ENCODE measurements around the gene BNC2. TPM values are rescaled to one million over a fixed set of nuclear protein-coding genes. Genes with fewer than 3 reads are reported as not detected.
A peak's percentile ranks its signal among the peaks of the same experiment; 100 is the strongest.

BNC2 gene
- total RNA-seq, 1 donor from 2014 or later = 38.0 TPM

- no peaks in the 10 kb centered on the region for H3K9me3 ChIP-seq (ENCODE audit: insufficient read depth, low read depth, low read length)
- FAIRE-seq = no peak
- no peak overlapping the region for H3K27ac ChIP-seq (ENCODE audit: low read depth, low read length)
- no peak overlapping the region for H3K4me3 Mint-ChIP-seq (ENCODE audit: unreplicated experiment)
- no peak overlapping the region for H3K4me2 ChIP-seq (ENCODE audit: low read length)
- H3K27me3 ChIP-seq (ENCODE audit: insufficient read depth, low read length) = no peaks in the 10 kb centered on the region
- H3K4me3 ChIP-seq (ENCODE audit: insufficient read depth, low read depth, low read length) = no peak overlapping the region
- no peaks in the 10 kb centered on the region for H4K20me1 ChIP-seq (ENCODE audit: insufficient read depth, low read length)
- H3K9me3 Mint-ChIP-seq (ENCODE audit: unreplicated experiment) = no peaks in the 10 kb centered on the region
- DNase-seq (ENCODE audit: low read depth) = no peak
- H3K4me1 Mint-ChIP-seq (ENCODE audit: low read depth, unreplicated experiment) = peaks cover 16% of the 10 kb centered on the region
- no peaks in the 10 kb centered on the region for H3K4me1 ChIP-seq (ENCODE audit: insufficient read depth, low read length)
- H3K27ac Mint-ChIP-seq (ENCODE audit: unreplicated experiment) = peak overlapping the region; percentile 1
- TF ChIP-seq CTCF (IDR thresholded peaks at IDR 0.05; ENCODE audit: insufficient read depth, low read depth, low read length) (no peak), EZH2 (IDR thresholded peaks at IDR 0.05; ENCODE audit: insufficient read depth, low read length) (no peak)
- H2AFZ ChIP-seq (ENCODE audit: low read depth, low read length) = no peak overlapping the region
- peaks cover 4% of the 10 kb centered on the region for H3K36me3 ChIP-seq (ENCODE audit: insufficient read depth, low read length)
- H3K79me2 ChIP-seq (ENCODE audit: insufficient read depth, low read length) = peaks cover 4% of the 10 kb centered on the region
- peaks cover 1% of the 10 kb centered on the region for H3K36me3 Mint-ChIP-seq (ENCODE audit: low read depth, unreplicated experiment)
- H3K27me3 Mint-ChIP-seq (ENCODE audit: low read depth, unreplicated experiment) = no peaks in the 10 kb centered on the region
- no peak overlapping the region for H3K9ac ChIP-seq (ENCODE audit: low read length)
Measured at GRCh38 chr9:16579872-16580432, 290.5 kb downstream of the BNC2 start.

- H3K4me3 ChIP-seq (ENCODE audit: insufficient read depth, low read depth, low read length) = no peak overlapping the region
- H3K4me1 ChIP-seq (ENCODE audit: insufficient read depth, low read length) = no peaks in the 10 kb centered on the region
- FAIRE-seq (no peak), DNase-seq (ENCODE audit: low read depth) (no peak)
- no peaks in the 10 kb centered on the region for H3K9me3 Mint-ChIP-seq (ENCODE audit: unreplicated experiment)
- H3K36me3 Mint-ChIP-seq (ENCODE audit: low read depth, unreplicated experiment) = no peaks in the 10 kb centered on the region
- no peak overlapping the region for H3K4me3 Mint-ChIP-seq (ENCODE audit: unreplicated experiment)
- no peak overlapping the region for H2AFZ ChIP-seq (ENCODE audit: low read depth, low read length)
- H3K27ac ChIP-seq (ENCODE audit: low read depth, low read length) = no peak overlapping the region
- no peaks in the 10 kb centered on the region for H3K27me3 Mint-ChIP-seq (ENCODE audit: low read depth, unreplicated experiment)
- no peak overlapping the region for H3K4me2 ChIP-seq (ENCODE audit: low read length)
- TF ChIP-seq EZH2 (IDR thresholded peaks at IDR 0.05; ENCODE audit: insufficient read depth, low read length) (no peak), CTCF (IDR thresholded peaks at IDR 0.05; ENCODE audit: insufficient read depth, low read depth, low read length) (no peak)
- no peaks in the 10 kb centered on the region for H3K9me3 ChIP-seq (ENCODE audit: insufficient read depth, low read depth, low read length)
- no peaks in the 10 kb centered on the region for H3K27me3 ChIP-seq (ENCODE audit: insufficient read depth, low read length)
- no peak overlapping the region for H3K27ac Mint-ChIP-seq (ENCODE audit: unreplicated experiment)
- peaks cover 23% of the 10 kb centered on the region for H3K4me1 Mint-ChIP-seq (ENCODE audit: low read depth, unreplicated experiment)
- H4K20me1 ChIP-seq (ENCODE audit: insufficient read depth, low read length) = no peaks in the 10 kb centered on the region
- no peaks in the 10 kb centered on the region for H3K36me3 ChIP-seq (ENCODE audit: insufficient read depth, low read length)
- H3K9ac ChIP-seq (ENCODE audit: low read length) = no peak overlapping the region
- H3K79me2 ChIP-seq (ENCODE audit: insufficient read depth, low read length) = peaks cover 3% of the 10 kb centered on the region
Measured at GRCh38 chr9:16575986-16576245, 294.6 kb downstream of the BNC2 start.

GRCh38 chr9:16575142-16575985 lies 295.1 kb downstream of the BNC2 start:
- Histone ChIP-seq H3K9me3 (ENCODE audit: insufficient read depth, low read depth, low read length) (no peaks in the 10 kb centered on the region), H3K9ac (ENCODE audit: low read length) (no peak overlapping the region), H3K4me3 (ENCODE audit: insufficient read depth, low read depth, low read length) (no peak overlapping the region), H3K79me2 (ENCODE audit: insufficient read depth, low read length) (no peaks in the 10 kb centered on the region), H3K4me2 (ENCODE audit: low read length) (no peak overlapping the region), H3K27me3 (ENCODE audit: insufficient read depth, low read length) (no peaks in the 10 kb centered on the region), H3K4me1 (ENCODE audit: insufficient read depth, low read length) (no peaks in the 10 kb centered on the region), H3K27ac (ENCODE audit: low read depth, low read length) (no peak overlapping the region), H4K20me1 (ENCODE audit: insufficient read depth, low read length) (no peaks in the 10 kb centered on the region), H2AFZ (ENCODE audit: low read depth, low read length) (no peak overlapping the region), H3K36me3 (ENCODE audit: insufficient read depth, low read length) (no peaks in the 10 kb centered on the region)
- H3K36me3 Mint-ChIP-seq (ENCODE audit: low read depth, unreplicated experiment) = no peaks in the 10 kb centered on the region
- FAIRE-seq = peak; percentile 47
- no peak for DNase-seq (ENCODE audit: low read depth)
- no peaks in the 10 kb centered on the region for H3K9me3 Mint-ChIP-seq (ENCODE audit: unreplicated experiment)
- no peak overlapping the region for H3K4me3 Mint-ChIP-seq (ENCODE audit: unreplicated experiment)
- TF ChIP-seq EZH2 (IDR thresholded peaks at IDR 0.05; ENCODE audit: insufficient read depth, low read length) = no peak
- TF ChIP-seq CTCF (IDR thresholded peaks at IDR 0.05; ENCODE audit: insufficient read depth, low read depth, low read length) = no peak
- peaks cover 23% of the 10 kb centered on the region for H3K4me1 Mint-ChIP-seq (ENCODE audit: low read depth, unreplicated experiment)
- H3K27ac Mint-ChIP-seq (ENCODE audit: unreplicated experiment) = no peak overlapping the region
- H3K27me3 Mint-ChIP-seq (ENCODE audit: low read depth, unreplicated experiment) = no peaks in the 10 kb centered on the region

Measured in astrocyte (in vitro differentiated cells and primary cell).